Uterus (tissue), 4 donors: ENCODE results near the gene SYTL3. TPM values are rescaled to one million over a fixed set of nuclear protein-coding genes. Genes with fewer than 3 reads are reported as not detected.

Experiments
- DNase-seq, 2 donors: peaks; one replicate each; pipeline ENCODE4 v3.0.0-alpha.2; 2019 to 2020
- H3K27ac ChIP-seq, 2 donors: fragments of 200-600 bp; sonication (generic); 1 replicate in 1 of 2; 2 replicates in 1 of 2; pipeline ENCODE4 v1.5.1; 2016 to 2018
- H3K27me3 ChIP-seq, 2 donors: fragments of 200-600 bp; sonication (generic); one replicate each; pipeline ENCODE4 v1.5.1; 2018 to 2019; ENCODE audit warnings: control low read depth in 1 of 2
- H3K36me3 ChIP-seq, 2 donors: fragments of 200-600 bp; sonication (generic); one replicate each; pipeline ENCODE4 v1.5.1; 2019; ENCODE audit warnings: control low read depth in 1 of 2
- H3K4me1 ChIP-seq, 2 donors: fragments of 200-600 bp; sonication (generic); one replicate each; pipeline ENCODE4 v1.5.1; 2018 to 2019; ENCODE audit warnings: control low read depth in 1 of 2
- H3K4me3 ChIP-seq, 2 donors: fragments of 200-600 bp; sonication (generic); 1 replicate in 1 of 2; 2 replicates in 1 of 2; pipeline ENCODE4 v1.5.1; 2018 to 2019; ENCODE audit warnings: mild to moderate bottlenecking in 1 of 2
- H3K9me3 ChIP-seq, 2 donors: fragments of 200-600 bp; sonication (generic); one replicate each; pipeline ENCODE4 v1.5.1; 2019; ENCODE audit warnings: control low read depth in 1 of 2
- POLR2A ChIP-seq, 2 donors: fragments of 450-650 bp; IDR thresholded peaks; one replicate each; pipeline ENCODE4 v1.6.1; 2016; ENCODE audit warnings: antibody characterized with exemption in 2 of 2, mild to moderate bottlenecking in 1 of 2, moderate library complexity in 1 of 2
- intact Hi-C: fragments of 100-400 bp; cut with DNase I; formaldehyde crosslinking; loops from one replicate; pipeline ENCODE4 v1.15.1; 2023; ENCODE audit warnings: low total_unique reads
- total RNA-seq, 4 donors: library from RNA; depleted of rRNA in 3 of 4; stranded (reverse); fragments of >200 nt in 3 of 4; gene quantifications; one replicate each; pipeline versions ENCODE4 v1.1.0 to v1.2.4, GENCODE V29; 2014 to 2023
- TF ChIP-seq, protein P1 (sequence below), 4 experiments: fragments of 200-600 bp in 2 of 4; fragments of 450-650 bp in 2 of 4; sonication (generic) in 2 of 4; IDR thresholded peaks; one replicate each; pipeline ENCODE4 v1.5.1; 2016 to 2019; ENCODE audit warnings: antibody characterized with exemption in 4 of 4, mild to moderate bottlenecking in 2 of 4, moderate library complexity in 1 of 4
- donor health status: DM: yes; HTN: yes; CAD: no.

SYTL3 gene
- total RNA-seq, 4 donors from 2014 or later = 0.51 to 12.4 (median 3.3) TPM

DNA sequence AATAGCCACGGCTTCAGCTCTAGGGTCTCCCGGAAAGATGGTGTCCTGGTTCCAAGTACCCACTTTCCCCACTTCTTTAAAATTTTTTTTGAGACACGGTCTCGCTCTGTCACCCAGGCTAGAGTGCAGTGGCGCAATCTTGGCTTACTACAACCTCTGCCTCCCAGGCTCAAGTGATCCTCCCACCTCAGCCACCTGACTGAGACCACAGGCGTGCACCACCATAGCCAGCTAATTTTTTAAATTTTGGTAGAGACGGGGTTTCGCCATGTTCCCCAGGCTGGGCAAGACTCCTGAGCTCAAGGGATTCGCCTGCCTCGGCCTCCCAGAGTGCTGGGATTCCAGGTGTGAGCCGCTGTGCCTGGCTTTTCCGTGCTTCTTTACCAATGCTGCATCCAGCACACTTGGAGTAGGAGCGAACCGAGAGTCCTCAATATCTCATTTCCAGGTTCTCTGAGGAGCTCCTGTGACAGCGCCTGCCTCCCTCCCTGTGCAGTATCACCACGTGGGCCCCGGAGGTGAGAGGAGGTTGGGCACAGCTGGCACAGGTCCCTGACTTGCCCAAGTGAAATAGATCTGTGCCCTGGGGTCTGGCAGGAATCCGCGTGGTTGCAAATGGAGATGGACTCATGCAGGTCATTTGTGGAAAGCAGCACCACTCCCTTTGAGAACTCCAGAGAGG lies 132.0 kb downstream of the SYTL3 start:
- Histone ChIP-seq H3K27ac (no peak overlapping the region), H3K36me3 (no peaks in the 10 kb centered on the region), H3K27me3 (no peaks in the 10 kb centered on the region), H3K4me1 (no peaks in the 10 kb centered on the region), H3K9me3 (no peaks in the 10 kb centered on the region), H3K4me3 (no peak overlapping the region)
- DNase-seq = no peak
- TF ChIP-seq, protein P1, sequence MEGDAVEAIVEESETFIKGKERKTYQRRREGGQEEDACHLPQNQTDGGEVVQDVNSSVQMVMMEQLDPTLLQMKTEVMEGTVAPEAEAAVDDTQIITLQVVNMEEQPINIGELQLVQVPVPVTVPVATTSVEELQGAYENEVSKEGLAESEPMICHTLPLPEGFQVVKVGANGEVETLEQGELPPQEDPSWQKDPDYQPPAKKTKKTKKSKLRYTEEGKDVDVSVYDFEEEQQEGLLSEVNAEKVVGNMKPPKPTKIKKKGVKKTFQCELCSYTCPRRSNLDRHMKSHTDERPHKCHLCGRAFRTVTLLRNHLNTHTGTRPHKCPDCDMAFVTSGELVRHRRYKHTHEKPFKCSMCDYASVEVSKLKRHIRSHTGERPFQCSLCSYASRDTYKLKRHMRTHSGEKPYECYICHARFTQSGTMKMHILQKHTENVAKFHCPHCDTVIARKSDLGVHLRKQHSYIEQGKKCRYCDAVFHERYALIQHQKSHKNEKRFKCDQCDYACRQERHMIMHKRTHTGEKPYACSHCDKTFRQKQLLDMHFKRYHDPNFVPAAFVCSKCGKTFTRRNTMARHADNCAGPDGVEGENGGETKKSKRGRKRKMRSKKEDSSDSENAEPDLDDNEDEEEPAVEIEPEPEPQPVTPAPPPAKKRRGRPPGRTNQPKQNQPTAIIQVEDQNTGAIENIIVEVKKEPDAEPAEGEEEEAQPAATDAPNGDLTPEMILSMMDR (IDR thresholded peaks at IDR 0.05) = no peak
- no peak for TF ChIP-seq POLR2A (IDR thresholded peaks at IDR 0.05)
- intact Hi-C loops = no loop called here

DNA sequence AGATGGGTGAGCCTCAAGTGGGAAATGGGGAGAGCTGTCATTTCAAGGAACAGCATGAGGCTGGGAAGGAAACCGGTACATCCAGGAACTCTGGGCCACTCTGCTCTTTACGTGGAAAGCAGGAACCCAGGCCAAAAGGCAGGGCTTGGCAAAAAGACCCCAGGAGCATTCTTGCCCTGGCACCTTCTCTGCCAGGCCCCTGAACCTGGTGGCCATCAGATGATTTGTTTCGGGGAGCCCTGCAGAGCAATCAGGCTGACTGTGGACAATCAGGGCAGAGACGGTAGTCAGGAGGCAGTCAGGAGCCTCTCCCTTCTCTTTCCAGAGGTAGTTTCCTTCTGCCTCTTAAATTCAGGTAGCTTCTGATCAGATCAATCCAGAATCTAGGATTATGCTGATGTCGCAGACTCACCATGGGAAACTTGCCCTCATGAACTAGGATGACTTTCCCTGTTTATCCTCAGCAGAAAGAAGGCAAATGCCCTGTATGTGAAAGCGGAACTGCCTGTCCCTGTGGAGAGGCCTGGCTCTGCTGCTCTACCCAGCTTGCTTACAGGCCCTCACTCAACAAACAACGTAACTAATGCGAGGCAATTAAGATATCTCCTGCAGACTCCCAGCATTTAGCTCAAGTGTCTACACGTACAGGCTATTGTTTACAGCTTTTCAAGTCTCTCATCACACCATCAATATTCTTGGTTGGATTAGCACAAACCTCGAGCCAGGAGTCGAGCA lies 132.7 kb downstream of the SYTL3 start:
- TF ChIP-seq POLR2A (IDR thresholded peaks at IDR 0.05) = no peak
- TF ChIP-seq, protein P1 (IDR thresholded peaks at IDR 0.05) = no peak
- H3K4me3 ChIP-seq = no peak overlapping the region
- no peak overlapping the region for H3K27ac ChIP-seq
- H3K36me3 ChIP-seq = no peaks in the 10 kb centered on the region
- no peaks in the 10 kb centered on the region for H3K9me3 ChIP-seq
- intact Hi-C loops = no loop called here
- H3K4me1 ChIP-seq = no peaks in the 10 kb centered on the region
- no peaks in the 10 kb centered on the region for H3K27me3 ChIP-seq
- DNase-seq = no peak

DNA sequence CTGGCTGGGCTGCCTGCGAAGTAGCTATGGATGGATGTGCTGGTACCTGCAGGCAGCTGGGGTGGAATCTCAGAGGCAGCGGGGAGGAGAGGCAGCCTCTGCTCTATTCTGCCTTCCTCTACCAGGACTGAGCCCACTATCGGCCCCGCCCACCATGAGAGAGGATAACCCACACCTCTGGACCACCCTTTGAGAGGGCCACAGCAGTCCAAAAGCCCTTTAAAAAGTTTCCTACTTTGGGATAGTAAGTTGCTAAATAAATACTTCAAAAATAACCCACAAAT lies 133.3 kb downstream of the SYTL3 start:
- Histone ChIP-seq H3K27ac (no peak overlapping the region), H3K36me3 (no peaks in the 10 kb centered on the region), H3K9me3 (no peaks in the 10 kb centered on the region), H3K4me3 (no peak overlapping the region), H3K4me1 (no peaks in the 10 kb centered on the region), H3K27me3 (no peaks in the 10 kb centered on the region)
- no peak for TF ChIP-seq POLR2A (IDR thresholded peaks at IDR 0.05)
- TF ChIP-seq, protein P1 (IDR thresholded peaks at IDR 0.05) = no peak
- intact Hi-C loops = no loop called here
- DNase-seq = no peak

- TF ChIP-seq POLR2A (IDR thresholded peaks at IDR 0.05) = no peak
- TF ChIP-seq, protein P1 (IDR thresholded peaks at IDR 0.05) = no peak
- Histone ChIP-seq H3K4me1 (no peaks in the 10 kb centered on the region), H3K36me3 (no peaks in the 10 kb centered on the region), H3K27ac (no peak overlapping the region), H3K27me3 (no peaks in the 10 kb centered on the region), H3K9me3 (no peaks in the 10 kb centered on the region), H3K4me3 (no peak overlapping the region)
- no peak for DNase-seq
- intact Hi-C loops = no loop called here
Measured at GRCh38 chr6:158783851-158784250, 134.0 kb downstream of the SYTL3 start.

DNA sequence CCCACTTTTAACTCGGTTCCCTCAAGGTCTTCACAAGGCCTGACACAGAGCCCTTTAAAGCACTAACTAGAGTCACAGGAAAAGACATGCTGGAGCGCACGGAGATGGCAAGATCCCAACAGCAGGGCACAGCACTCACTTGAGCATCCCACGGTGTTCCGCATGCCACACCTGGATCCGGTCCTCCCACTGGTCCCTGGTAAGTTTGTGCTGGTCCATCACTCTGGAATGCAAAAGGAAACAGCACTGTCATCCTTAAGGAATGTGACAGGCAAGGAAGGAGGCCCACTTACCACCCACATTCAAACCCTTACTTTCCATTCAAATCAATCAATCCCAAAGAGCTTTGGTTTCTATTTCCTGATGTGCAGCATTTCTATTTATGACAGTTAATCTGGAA lies 134.7 kb downstream of the SYTL3 start:
- no peak for DNase-seq
- Histone ChIP-seq H3K27ac (no peak overlapping the region), H3K4me1 (no peaks in the 10 kb centered on the region), H3K36me3 (no peaks in the 10 kb centered on the region), H3K9me3 (no peaks in the 10 kb centered on the region), H3K27me3 (no peaks in the 10 kb centered on the region), H3K4me3 (no peak overlapping the region)
- intact Hi-C loops = no loop called here
- TF ChIP-seq, protein P1 (IDR thresholded peaks at IDR 0.05) = no peak
- no peak for TF ChIP-seq POLR2A (IDR thresholded peaks at IDR 0.05)
